Memory B cell (primary cell): ENCODE measurements around the gene FBXO4.
"Not testable (repeated sequence)": the region's sequence is repeated elsewhere in the genome, so short reads cannot be mapped to it uniquely, and the experiment has no call there.

Source experiments
- ATAC-seq: fragments of 150-1000 bp; cut with Tn5 transposase; 2 replicates; pipeline ENCODE4 v1.10.0; 2021; ENCODE audit warnings: low read depth, mild to moderate bottlenecking, moderate library complexity
- DNase-seq, 2 donors: peaks; one replicate each; pipeline ENCODE4 v3.0.0; 2022; ENCODE audit warnings: low spot score in 2 of 2
- H3K27ac Mint-ChIP-seq: one replicate; pipeline ENCODE4 v1.8.0; 2022; ENCODE audit warnings: mild to moderate bottlenecking, moderate library complexity, mixed read lengths
- H3K27me3 Mint-ChIP-seq: one replicate; pipeline ENCODE4 v1.8.0; 2022; ENCODE audit warnings: mixed read lengths
- H3K36me3 Mint-ChIP-seq: one replicate; pipeline ENCODE4 v1.8.0; 2022; ENCODE audit warnings: mild to moderate bottlenecking, mixed read lengths
- H3K4me1 Mint-ChIP-seq: one replicate; pipeline ENCODE4 v1.8.0; 2022; ENCODE audit warnings: mixed read lengths
- H3K4me3 Mint-ChIP-seq: one replicate; pipeline ENCODE4 v1.8.0; 2022; ENCODE audit warnings: mild to moderate bottlenecking, moderate library complexity, mixed read lengths
- H3K9me3 Mint-ChIP-seq: one replicate; pipeline ENCODE4 v1.8.0; 2022; ENCODE audit warnings: mixed read lengths

FBXO4 gene

DNA sequence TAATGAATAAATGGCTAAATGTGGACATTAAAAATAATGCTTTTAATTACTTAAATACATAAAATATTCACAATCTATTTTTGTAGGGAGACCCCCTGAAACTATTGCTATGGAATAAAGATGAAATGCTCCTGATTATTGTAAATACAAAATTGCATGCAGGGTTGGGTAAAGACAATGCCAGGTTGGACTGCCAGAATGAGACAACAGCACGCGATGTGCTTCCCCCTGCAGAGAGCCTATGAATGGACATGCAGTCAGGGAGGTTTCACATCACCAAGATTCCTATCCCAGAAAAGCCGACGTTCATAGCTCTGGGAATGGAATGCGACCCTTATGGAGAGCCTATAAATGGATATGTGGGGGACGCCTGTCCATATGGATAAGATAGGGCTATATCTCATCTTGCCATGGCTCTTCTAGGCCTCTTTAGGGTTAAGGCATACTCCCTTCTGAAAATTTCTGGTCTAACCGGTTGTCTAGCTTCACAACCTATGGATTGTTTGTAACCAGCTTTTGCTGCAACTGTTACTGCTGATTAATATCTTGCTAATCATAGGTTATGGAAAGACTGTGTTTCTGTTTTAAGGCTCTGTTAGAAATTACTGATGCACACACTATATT is 20.4 kb downstream of the FBXO4 start:
- H3K9me3 Mint-ChIP-seq, H3K36me3 Mint-ChIP-seq: not testable (repeated sequence)

GRCh38 chr5:41951224-41951623 is 26.1 kb downstream of the FBXO4 start:
- no peak overlapping the region for H3K4me3 Mint-ChIP-seq
- H3K27me3 Mint-ChIP-seq: no peaks in the 10 kb centered on the region
- no peak for ATAC-seq
- no peak overlapping the region for H3K27ac Mint-ChIP-seq
- peaks cover 2% of the 10 kb centered on the region for H3K36me3 Mint-ChIP-seq
- H3K4me1 Mint-ChIP-seq: no peaks in the 10 kb centered on the region
- H3K9me3 Mint-ChIP-seq: peaks cover 6% of the 10 kb centered on the region
- DNase-seq: no peak

More for the DNA sequence above, 20.4 kb downstream of the FBXO4 start:
- not testable (repeated sequence) for H3K4me1 Mint-ChIP-seq, H3K27me3 Mint-ChIP-seq, ATAC-seq, H3K27ac Mint-ChIP-seq, H3K4me3 Mint-ChIP-seq, DNase-seq

DNA sequence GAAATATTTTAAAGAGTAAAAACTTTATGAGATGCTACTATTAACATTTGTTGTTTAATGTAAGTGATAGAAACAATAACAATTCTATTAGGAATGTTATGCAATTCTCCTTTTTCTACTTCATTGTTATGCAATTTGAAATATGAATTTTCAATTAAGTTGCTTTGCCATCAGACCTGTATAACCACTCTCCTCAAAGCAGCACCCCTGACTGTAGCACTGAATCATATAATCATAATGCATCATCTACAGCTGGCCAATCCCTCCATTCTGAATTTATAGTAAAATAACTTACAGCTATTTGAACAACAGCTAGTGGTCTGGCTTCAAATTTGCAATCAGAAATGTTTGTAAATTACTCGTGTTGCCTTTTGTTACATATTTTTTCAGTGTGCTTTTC is 29.2 kb downstream of the FBXO4 start:
- DNase-seq: no peak
- Mint-ChIP-seq H3K4me3 (no peak overlapping the region), H3K36me3 (peaks cover 4% of the 10 kb centered on the region), H3K27me3 (no peaks in the 10 kb centered on the region), H3K9me3 (peaks cover 10% of the 10 kb centered on the region), H3K27ac (no peak overlapping the region), H3K4me1 (no peaks in the 10 kb centered on the region)
- no peak for ATAC-seq

- Mint-ChIP-seq H3K9me3 (peaks cover 14% of the 10 kb centered on the region), H3K27me3 (no peaks in the 10 kb centered on the region), H3K36me3 (peaks cover 4% of the 10 kb centered on the region), H3K4me3 (no peak overlapping the region), H3K27ac (no peak overlapping the region), H3K4me1 (no peaks in the 10 kb centered on the region)
- ATAC-seq (no peak), DNase-seq (no peak)
These were observed 30.4 kb downstream of the FBXO4 start for GRCh38 chr5:41955432-41956024.

DNA sequence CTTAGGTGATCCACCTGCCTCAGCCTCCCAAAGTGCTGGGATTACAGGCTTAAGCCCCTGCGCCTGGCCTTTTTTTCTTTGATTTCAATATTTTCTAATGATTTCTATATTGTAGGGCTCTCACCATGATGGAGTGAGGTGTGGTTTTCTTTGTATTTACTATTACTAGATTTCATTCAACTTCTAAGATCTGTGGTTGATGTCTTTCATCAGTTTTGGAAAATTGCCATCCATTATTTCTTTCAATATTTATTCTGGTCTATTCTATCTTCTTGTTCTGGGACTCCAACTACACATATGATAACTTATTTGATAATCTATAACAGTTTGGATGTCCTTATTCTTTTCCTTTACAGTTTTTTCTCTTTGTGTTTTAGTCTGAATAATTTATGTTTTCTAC is 31.9 kb downstream of the FBXO4 start:
- Mint-ChIP-seq H3K4me3 (no peak overlapping the region), H3K27me3 (no peaks in the 10 kb centered on the region), H3K27ac (no peak overlapping the region), H3K9me3 (peaks cover 14% of the 10 kb centered on the region), H3K4me1 (no peaks in the 10 kb centered on the region), H3K36me3 (peaks cover 4% of the 10 kb centered on the region)
- DNase-seq (no peak), ATAC-seq (no peak)

DNA sequence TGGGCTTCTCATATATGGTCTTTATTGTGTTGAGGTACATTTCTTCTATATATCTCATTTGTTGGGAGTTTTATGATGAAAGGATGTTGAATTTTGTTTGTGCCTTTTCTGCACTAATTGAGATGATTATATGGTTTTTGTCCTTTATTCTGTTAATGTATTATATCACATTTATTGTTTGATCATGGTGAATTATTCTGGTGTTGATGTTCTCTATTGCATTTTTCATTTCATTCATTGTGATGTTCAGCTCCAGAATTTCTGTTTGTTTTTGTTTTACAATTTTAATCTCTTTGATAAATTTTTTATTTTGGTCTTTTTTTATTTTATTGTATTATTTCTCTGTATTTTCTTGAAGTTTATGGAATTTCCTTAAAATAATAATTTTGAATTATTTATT is 35.4 kb downstream of the FBXO4 start:
- ATAC-seq (no peak), DNase-seq (no peak)
- Mint-ChIP-seq H3K27me3 (no peaks in the 10 kb centered on the region), H3K4me1 (no peaks in the 10 kb centered on the region), H3K36me3 (peaks cover 4% of the 10 kb centered on the region), H3K4me3 (no peak overlapping the region), H3K27ac (no peak overlapping the region), H3K9me3 (peaks cover 17% of the 10 kb centered on the region)

DNA sequence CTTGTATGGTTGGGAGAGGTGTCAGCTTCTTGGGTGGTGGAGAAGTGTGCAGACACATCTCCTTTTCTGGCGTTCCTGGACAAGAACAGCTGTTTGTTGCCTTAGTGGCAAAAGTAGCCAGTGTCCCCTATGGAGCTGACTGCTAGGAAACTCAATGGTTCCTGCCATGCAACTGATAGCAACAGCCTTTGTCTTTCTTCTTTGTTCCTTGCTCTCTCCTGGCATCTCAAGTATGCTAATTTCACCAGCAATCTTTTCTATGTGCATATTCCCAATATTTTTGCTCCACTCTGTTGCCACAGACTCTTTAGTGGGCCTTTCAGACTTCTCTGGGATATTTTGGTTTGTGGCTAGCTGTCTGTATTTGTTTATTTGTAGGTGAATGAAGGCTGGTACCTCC is 36.7 kb downstream of the FBXO4 start:
- ATAC-seq (no peak), DNase-seq (no peak)
- Mint-ChIP-seq H3K9me3 (peaks cover 17% of the 10 kb centered on the region), H3K36me3 (peaks cover 4% of the 10 kb centered on the region), H3K27ac (no peak overlapping the region), H3K4me1 (no peaks in the 10 kb centered on the region), H3K27me3 (no peaks in the 10 kb centered on the region), H3K4me3 (no peak overlapping the region)

DNA sequence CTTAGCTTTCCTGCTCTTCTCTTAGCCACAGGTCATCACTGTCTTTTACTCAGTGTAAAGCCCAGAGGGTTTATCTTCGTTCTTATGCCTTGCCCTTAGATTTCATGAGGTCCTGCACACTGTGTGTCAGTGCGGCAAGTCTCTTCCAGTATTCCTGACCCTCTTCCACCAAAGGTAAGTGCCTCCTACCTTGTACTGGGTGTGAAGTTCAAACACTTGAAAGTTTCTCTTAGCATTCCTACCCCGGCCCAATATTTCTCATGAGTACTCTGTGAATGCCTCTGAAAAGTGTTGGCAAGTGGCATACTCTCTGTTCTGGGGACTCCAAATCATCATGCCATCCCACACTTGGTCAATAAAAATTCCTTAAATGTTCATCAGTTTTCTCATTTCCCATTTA is 37.4 kb downstream of the FBXO4 start:
- H3K27me3 Mint-ChIP-seq: peaks cover 2% of the 10 kb centered on the region
- DNase-seq (no peak), ATAC-seq (no peak)
- H3K9me3 Mint-ChIP-seq: peaks cover 17% of the 10 kb centered on the region
- H3K36me3 Mint-ChIP-seq: peaks cover 4% of the 10 kb centered on the region
- no peaks in the 10 kb centered on the region for H3K4me1 Mint-ChIP-seq
- H3K27ac Mint-ChIP-seq: no peak overlapping the region
- H3K4me3 Mint-ChIP-seq: no peak overlapping the region

DNA sequence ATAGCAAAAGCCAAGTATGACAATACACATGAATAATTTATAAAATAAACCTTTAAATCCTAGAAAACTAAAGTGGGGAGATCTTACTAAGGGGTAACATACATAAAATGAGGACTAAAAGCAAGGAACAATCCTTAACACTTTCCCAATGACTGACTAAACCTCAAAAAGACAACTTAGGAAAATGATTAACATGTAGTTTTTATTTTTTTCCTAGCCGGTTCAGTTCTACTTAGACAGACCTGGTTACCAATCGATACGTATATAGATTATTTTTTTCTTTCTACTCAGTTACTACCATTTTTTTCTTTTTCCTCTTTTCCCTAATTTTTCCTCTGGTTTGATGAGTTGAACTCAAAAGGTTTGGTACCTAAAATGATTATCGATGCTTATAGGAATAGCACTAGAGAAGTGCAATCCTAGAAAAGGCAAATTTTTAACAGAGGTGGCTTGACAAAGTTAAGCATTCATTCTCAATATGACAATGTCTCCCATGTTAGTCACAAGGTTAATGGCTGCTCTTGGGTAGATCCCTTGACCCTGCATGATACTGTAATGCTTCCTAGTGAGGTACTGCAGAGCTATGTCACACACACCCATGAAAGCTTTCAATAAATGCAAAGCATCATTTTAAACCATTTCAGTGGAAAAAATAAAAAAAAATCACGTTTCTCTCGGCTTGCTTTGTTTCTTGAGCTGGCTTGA is 41.5 kb downstream of the FBXO4 start:
- Mint-ChIP-seq H3K9me3 (peaks cover 13% of the 10 kb centered on the region), H3K27ac (no peak overlapping the region), H3K4me3 (no peak overlapping the region), H3K4me1 (no peaks in the 10 kb centered on the region), H3K27me3 (peaks cover 2% of the 10 kb centered on the region), H3K36me3 (peaks cover 3% of the 10 kb centered on the region)
- no peak for DNase-seq
- ATAC-seq: no peak

DNA sequence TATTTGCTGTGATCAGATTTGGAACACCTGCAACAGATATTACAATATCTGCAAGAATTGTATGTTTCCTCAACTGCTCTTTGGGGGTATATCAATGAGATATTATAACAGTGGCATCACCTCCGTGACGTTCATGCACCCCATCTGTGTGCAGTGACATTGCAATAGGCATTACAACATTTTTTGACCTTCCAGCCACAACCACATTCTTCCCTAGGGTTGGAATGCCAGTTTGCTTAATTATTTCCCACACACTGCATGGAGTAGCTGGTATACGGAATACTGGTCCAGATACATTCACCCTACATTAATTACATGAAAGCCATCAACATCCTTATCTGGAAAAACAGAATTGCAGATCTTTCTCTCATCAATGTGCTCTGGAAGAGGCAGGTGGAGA is 42.3 kb downstream of the FBXO4 start:
- H3K27ac Mint-ChIP-seq: no peak overlapping the region
- ATAC-seq: no peak
- no peaks in the 10 kb centered on the region for H3K4me1 Mint-ChIP-seq

GRCh38 chr5:41968153-41968723 is 43.2 kb downstream of the FBXO4 start:
- DNase-seq (no peak), ATAC-seq (no peak)
- Mint-ChIP-seq H3K27ac (no peak overlapping the region), H3K4me1 (no peaks in the 10 kb centered on the region), H3K9me3 (peaks cover 14% of the 10 kb centered on the region), H3K27me3 (peaks cover 2% of the 10 kb centered on the region), H3K36me3 (peaks cover 3% of the 10 kb centered on the region), H3K4me3 (no peak overlapping the region)

More for the DNA sequence above, 42.3 kb downstream of the FBXO4 start:
- Mint-ChIP-seq H3K27me3 (peaks cover 2% of the 10 kb centered on the region), H3K4me3 (no peak overlapping the region), H3K36me3 (peaks cover 3% of the 10 kb centered on the region), H3K9me3 (peaks cover 12% of the 10 kb centered on the region)
- no peak for DNase-seq

DNA sequence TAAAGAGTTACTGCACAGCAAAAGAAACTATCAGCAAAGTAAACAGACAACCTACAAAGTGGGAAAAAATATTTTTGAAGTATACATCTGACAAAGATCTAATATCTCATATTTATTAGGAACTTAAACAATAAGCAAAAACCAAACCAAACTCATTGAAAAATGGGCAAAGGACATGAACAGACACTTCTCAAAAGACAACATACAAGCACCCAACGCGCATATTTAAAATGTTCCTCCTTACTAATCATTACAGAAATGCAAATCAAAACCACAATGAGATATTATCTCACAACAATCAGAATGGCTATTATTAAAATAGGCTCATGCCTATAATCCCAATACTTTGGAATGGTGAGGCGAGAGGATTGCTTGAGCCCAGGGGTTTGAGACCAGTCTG is 48.0 kb downstream of the FBXO4 start:
- Mint-ChIP-seq H3K4me3 (no peak overlapping the region), H3K27me3 (peaks cover 3% of the 10 kb centered on the region)

GRCh38 chr5:41973887-41974286 is 48.8 kb downstream of the FBXO4 start:
- no peaks in the 10 kb centered on the region for H3K4me1 Mint-ChIP-seq
- no peak for ATAC-seq
- DNase-seq: no peak
- H3K4me3 Mint-ChIP-seq: no peak overlapping the region
- H3K27ac Mint-ChIP-seq: no peak overlapping the region
- peaks cover 12% of the 10 kb centered on the region for H3K9me3 Mint-ChIP-seq
- H3K36me3 Mint-ChIP-seq: no peaks in the 10 kb centered on the region
- peaks cover 3% of the 10 kb centered on the region for H3K27me3 Mint-ChIP-seq

More for the DNA sequence above, 48.0 kb downstream of the FBXO4 start:
- DNase-seq (no peak), ATAC-seq (no peak)
- H3K27ac Mint-ChIP-seq: no peak overlapping the region
- no peaks in the 10 kb centered on the region for H3K36me3 Mint-ChIP-seq
- no peaks in the 10 kb centered on the region for H3K4me1 Mint-ChIP-seq
- peaks cover 12% of the 10 kb centered on the region for H3K9me3 Mint-ChIP-seq

DNA sequence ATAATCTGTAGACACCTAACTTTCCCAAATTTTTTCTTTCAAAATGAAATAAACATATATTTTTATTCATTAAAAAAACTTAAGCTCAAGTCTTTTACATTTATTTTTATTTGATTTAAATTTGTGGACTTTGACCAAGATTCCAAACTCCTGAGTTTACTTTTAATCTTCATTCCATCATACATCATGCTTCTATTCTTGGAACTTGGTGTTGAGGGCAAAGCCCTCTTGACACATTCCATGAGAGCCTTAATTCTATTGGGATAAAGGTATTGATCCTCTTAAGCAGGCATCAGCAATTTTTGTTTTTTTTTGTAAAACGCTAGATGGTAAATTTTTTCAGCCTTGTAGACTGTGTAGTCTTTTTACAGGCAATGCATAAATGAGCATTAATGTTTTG is 53.6 kb downstream of the FBXO4 start:
- Mint-ChIP-seq H3K27ac (no peak overlapping the region), H3K9me3 (peaks cover 2% of the 10 kb centered on the region), H3K4me3 (no peak overlapping the region), H3K27me3 (peaks cover 3% of the 10 kb centered on the region), H3K36me3 (no peaks in the 10 kb centered on the region), H3K4me1 (no peaks in the 10 kb centered on the region)
- ATAC-seq: no peak
- DNase-seq: no peak
